Parathyroid adenoma (tissue), 2 donors: ENCODE measurements around the gene NTN3.

Experiments
- H2AFZ ChIP-seq: fragments of 300-600 bp; sonication (generic); one replicate; pipeline ENCODE4 v1.7.0; 2017; ENCODE audit warnings: antibody characterized with exemption, mild to moderate bottlenecking
- H3K27ac ChIP-seq: fragments of 300-600 bp; sonication (generic); one replicate; pipeline ENCODE4 v1.7.0; 2017
- H3K27me3 ChIP-seq: fragments of 300-600 bp; sonication (generic); one replicate; pipeline ENCODE4 v1.7.0; 2017; ENCODE audit warnings: low read length; ENCODE audit not compliant: control insufficient read depth, insufficient read depth
- H3K36me3 ChIP-seq: fragments of 300-600 bp; sonication (generic); one replicate; pipeline ENCODE4 v1.7.0; 2017; ENCODE audit warnings: low read length; ENCODE audit not compliant: control insufficient read depth, insufficient read depth
- H3K4me1 ChIP-seq: fragments of 300-600 bp; sonication (generic); one replicate; pipeline ENCODE4 v1.7.0; 2017; ENCODE audit warnings: control low read depth
- H3K4me2 ChIP-seq: fragments of 300-600 bp; sonication (generic); one replicate; pipeline ENCODE4 v1.7.0; 2017; ENCODE audit warnings: low read length
- H3K4me3 ChIP-seq: fragments of 300-600 bp; sonication (generic); one replicate; pipeline ENCODE4 v1.7.0; 2017; ENCODE audit warnings: low read depth, low read length
- H3K79me2 ChIP-seq: fragments of 300-600 bp; sonication (generic); one replicate; pipeline ENCODE4 v1.7.0; 2017; ENCODE audit warnings: control low read depth
- H3K9ac ChIP-seq: fragments of 300-600 bp; sonication (generic); one replicate; pipeline ENCODE4 v1.7.0; 2017; ENCODE audit warnings: mild to moderate bottlenecking
- H3K9me3 ChIP-seq: fragments of 300-600 bp; sonication (generic); one replicate; pipeline ENCODE4 v1.7.0; 2017; ENCODE audit warnings: low read length; ENCODE audit not compliant: control insufficient read depth
- CTCF ChIP-seq: fragments of 300-600 bp; sonication (generic); IDR thresholded peaks from one replicate; pipeline ENCODE4 v1.7.0; 2017; ENCODE audit warnings: antibody characterized with exemption, mild to moderate bottlenecking
- donor health status: primary hyperparathyroidism.

Gene NTN3

GRCh38 chr16:2443555-2443954 is 27.5 kb upstream of the NTN3 start:
- H2AFZ ChIP-seq = no peak overlapping the region
- no peak overlapping the region for H3K4me2 ChIP-seq
- H3K9ac ChIP-seq = no peak overlapping the region
- no peaks in the 10 kb centered on the region for H3K27me3 ChIP-seq
- no peak overlapping the region for H3K4me3 ChIP-seq
- no peaks in the 10 kb centered on the region for H3K9me3 ChIP-seq
- H3K4me1 ChIP-seq = no peaks in the 10 kb centered on the region
- TF ChIP-seq CTCF = no peak
- H3K79me2 ChIP-seq = no peaks in the 10 kb centered on the region
- H3K36me3 ChIP-seq = no peaks in the 10 kb centered on the region
- H3K27ac ChIP-seq = no peak overlapping the region

DNA sequence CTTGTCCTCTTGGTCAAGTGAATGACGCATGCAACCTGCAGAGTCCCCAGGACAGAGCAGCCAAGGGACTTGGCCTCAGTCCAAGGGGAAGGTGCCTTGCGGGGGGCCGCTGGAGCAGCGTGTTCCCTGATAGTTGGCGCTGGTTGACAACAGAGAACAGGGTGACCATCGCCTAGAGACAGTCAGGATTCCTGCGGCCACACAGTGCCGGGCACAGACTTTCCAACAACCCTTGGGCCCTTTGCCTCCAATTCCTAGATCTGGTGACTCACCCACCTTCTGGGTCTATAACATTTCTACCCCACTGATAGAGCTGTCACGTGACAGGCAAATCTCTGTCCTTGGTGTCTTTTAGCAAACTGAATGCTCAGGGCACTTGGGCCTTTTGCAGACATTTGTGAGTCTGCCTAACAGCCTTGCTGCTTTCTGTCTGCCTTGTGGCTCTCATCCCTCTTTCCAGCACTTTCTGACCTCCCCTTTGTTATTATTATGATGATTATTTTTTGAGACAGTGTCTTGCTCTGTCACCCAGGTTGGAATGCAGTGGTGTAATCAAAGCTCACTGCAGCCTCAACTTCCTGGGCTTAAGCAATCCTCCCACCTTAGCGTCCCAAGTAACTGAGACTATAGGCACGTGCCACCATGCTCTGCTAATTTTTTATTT is 23.0 kb upstream of the NTN3 start:
- Histone ChIP-seq H3K27me3 (no peaks in the 10 kb centered on the region), H3K4me3 (no peak overlapping the region), H3K79me2 (no peaks in the 10 kb centered on the region), H3K9me3 (no peaks in the 10 kb centered on the region), H3K27ac (no peak overlapping the region), H3K36me3 (no peaks in the 10 kb centered on the region), H3K4me2 (no peak overlapping the region), H2AFZ (no peak overlapping the region), H3K4me1 (no peaks in the 10 kb centered on the region), H3K9ac (no peak overlapping the region)
- TF ChIP-seq CTCF = no peak

DNA sequence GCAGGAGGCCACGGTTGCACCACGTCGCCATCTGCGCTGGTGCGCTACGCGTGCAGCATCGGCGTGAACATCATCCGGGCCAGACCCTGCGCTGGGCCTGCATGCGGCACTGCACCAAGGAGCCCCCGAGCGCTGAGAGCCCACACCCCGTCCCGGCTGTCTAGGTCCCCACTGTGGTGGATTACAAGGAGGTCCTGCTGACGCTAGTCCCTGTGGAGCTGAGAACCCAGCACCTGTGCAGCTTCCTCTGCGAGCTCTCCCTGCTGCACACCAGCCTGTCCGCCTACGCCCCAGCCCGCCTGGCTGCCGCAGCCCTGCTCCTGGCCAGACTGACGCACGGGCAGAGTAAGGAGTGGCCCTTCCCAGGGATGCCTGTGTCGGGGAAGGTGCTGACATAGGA is 22.0 kb upstream of the NTN3 start:
- H3K36me3 ChIP-seq = no peaks in the 10 kb centered on the region

GRCh38 chr16:2450535-2450934 is 20.6 kb upstream of the NTN3 start:
- Histone ChIP-seq H3K36me3 (no peaks in the 10 kb centered on the region), H3K9me3 (no peaks in the 10 kb centered on the region), H3K4me3 (no peak overlapping the region), H3K9ac (no peak overlapping the region), H2AFZ (no peak overlapping the region), H3K4me1 (no peaks in the 10 kb centered on the region), H3K4me2 (no peak overlapping the region), H3K27me3 (no peaks in the 10 kb centered on the region), H3K79me2 (no peaks in the 10 kb centered on the region), H3K27ac (no peak overlapping the region)
- no peak for TF ChIP-seq CTCF

More for the DNA sequence above, 22.0 kb upstream of the NTN3 start:
- no peak overlapping the region for H3K27ac ChIP-seq
- H3K4me3 ChIP-seq = no peak overlapping the region
- H2AFZ ChIP-seq = no peak overlapping the region
- H3K9me3 ChIP-seq = no peaks in the 10 kb centered on the region
- no peaks in the 10 kb centered on the region for H3K4me1 ChIP-seq
- H3K4me2 ChIP-seq = no peak overlapping the region
- no peak for TF ChIP-seq CTCF
- H3K79me2 ChIP-seq = no peaks in the 10 kb centered on the region
- H3K27me3 ChIP-seq = no peaks in the 10 kb centered on the region
- H3K9ac ChIP-seq = no peak overlapping the region

DNA sequence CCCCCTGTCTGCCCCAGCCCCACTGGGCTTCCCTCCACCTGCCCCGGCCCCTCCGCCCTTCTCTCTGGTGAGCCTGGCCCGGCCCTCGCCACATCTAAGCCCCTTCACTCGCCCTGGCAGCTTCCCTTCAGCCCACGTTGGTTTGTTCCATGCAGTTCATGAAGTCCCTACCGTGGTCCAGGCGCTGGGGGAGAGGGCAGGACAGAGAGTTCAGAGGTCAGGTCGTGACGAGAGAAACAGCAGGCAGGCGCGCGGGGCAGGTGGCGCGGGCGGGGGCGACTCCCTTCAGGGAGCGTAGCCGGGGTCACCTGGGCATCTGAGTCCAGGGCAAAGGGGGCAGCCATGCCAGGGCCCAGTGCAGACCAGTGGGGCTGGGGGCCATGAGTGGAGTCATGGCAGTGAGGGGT is 20.1 kb upstream of the NTN3 start:
- no peak overlapping the region for H2AFZ ChIP-seq
- no peak overlapping the region for H3K4me3 ChIP-seq
- H3K27ac ChIP-seq = no peak overlapping the region
- no peaks in the 10 kb centered on the region for H3K9me3 ChIP-seq
- no peak overlapping the region for H3K4me2 ChIP-seq
- H3K4me1 ChIP-seq = no peaks in the 10 kb centered on the region
- H3K79me2 ChIP-seq = no peaks in the 10 kb centered on the region
- H3K36me3 ChIP-seq = no peaks in the 10 kb centered on the region
- no peak for TF ChIP-seq CTCF
- no peaks in the 10 kb centered on the region for H3K27me3 ChIP-seq
- no peak overlapping the region for H3K9ac ChIP-seq
